ENCODE measurements around the gene SLIT1. TPM values are rescaled to one million over a fixed set of nuclear protein-coding genes. Genes with fewer than 3 reads are reported as not detected.

The SLIT1 gene
- total and polyA plus RNA-seq, 3 donors from 2014 or later = 1.9 to 4.6 (median 2.5) TPM

GRCh38 chr10:97195706-97196222 is 10.0 kb upstream of the SLIT1 start:
- H3K4me1 ChIP-seq = peaks cover 3% of the 10 kb centered on the region
- H3K36me3 ChIP-seq (ENCODE audit: low read depth, missing control alignments) = no peaks in the 10 kb centered on the region
- no peak overlapping the region for H3K27ac ChIP-seq
- no peak for DNase-seq
- WGBS, 2 donors = 19 to 26% methylated on average over 11 of the region's 11 CpGs
- intact Hi-C loops (cut with DNase I; ENCODE audit: low total_unique reads) = no loop called here
- no peaks in the 10 kb centered on the region for H3K9me3 ChIP-seq
- no peaks in the 10 kb centered on the region for H3K27me3 ChIP-seq
- TF ChIP-seq POLR2A (IDR thresholded peaks at IDR 0.05) (no peak), CTCF (IDR thresholded peaks at IDR 0.05) (no peak)
- peak overlapping the region; percentile 50 to 61 for H3K4me3 ChIP-seq

- WGBS, 2 donors = 88 to 93% methylated on average over 5 of the region's 5 CpGs
- DNase-seq = no peak
- no peak for TF ChIP-seq POLR2A (IDR thresholded peaks at IDR 0.05)
- TF ChIP-seq CTCF (IDR thresholded peaks at IDR 0.05) = no peak
- Histone ChIP-seq H3K4me1 (peaks cover 3% of the 10 kb centered on the region), H3K27ac (no peak overlapping the region), H3K4me3 (no peak overlapping the region), H3K27me3 (no peaks in the 10 kb centered on the region), H3K36me3 (ENCODE audit: low read depth, missing control alignments) (no peaks in the 10 kb centered on the region), H3K9me3 (no peaks in the 10 kb centered on the region)
- intact Hi-C loops (cut with DNase I; ENCODE audit: low total_unique reads) = no loop called here
These were observed 7.2 kb upstream of the SLIT1 start for GRCh38 chr10:97192952-97193435.

- Histone ChIP-seq H3K27ac (no peak overlapping the region), H3K9me3 (no peaks in the 10 kb centered on the region), H3K4me1 (no peaks in the 10 kb centered on the region), H3K4me3 (no peak overlapping the region), H3K27me3 (no peaks in the 10 kb centered on the region), H3K36me3 (ENCODE audit: low read depth, missing control alignments) (no peaks in the 10 kb centered on the region)
- no peak for TF ChIP-seq CTCF (IDR thresholded peaks at IDR 0.05)
- no peak for TF ChIP-seq POLR2A (IDR thresholded peaks at IDR 0.05)
- no peak for DNase-seq
- WGBS, 2 donors = 90 to 94% methylated on average over 2 of the region's 2 CpGs
- intact Hi-C loops (cut with DNase I; ENCODE audit: low total_unique reads) = no loop called here
These were observed 4.7 kb upstream of the SLIT1 start for GRCh38 chr10:97190450-97190849.

- H3K9me3 ChIP-seq = no peaks in the 10 kb centered on the region
- DNase-seq = no peak
- intact Hi-C loops (cut with DNase I; ENCODE audit: low total_unique reads) = no loop called here
- no peaks in the 10 kb centered on the region for H3K27me3 ChIP-seq
- no peaks in the 10 kb centered on the region for H3K4me1 ChIP-seq
- H3K27ac ChIP-seq = no peak overlapping the region
- no peak overlapping the region for H3K4me3 ChIP-seq
- H3K36me3 ChIP-seq (ENCODE audit: low read depth, missing control alignments) = no peaks in the 10 kb centered on the region
- TF ChIP-seq POLR2A (IDR thresholded peaks at IDR 0.05) (no peak), CTCF (IDR thresholded peaks at IDR 0.05) (no peak)
- WGBS, 2 donors = 70 to 74% methylated on average over 10 to 11 of the region's 11 CpGs
These were observed 2.5 kb upstream of the SLIT1 start for GRCh38 chr10:97188261-97188711.

GRCh38 chr10:97186911-97187310 is 1.2 kb upstream of the SLIT1 start:
- Histone ChIP-seq H3K4me3 (no peak overlapping the region), H3K9me3 (no peaks in the 10 kb centered on the region), H3K4me1 (no peaks in the 10 kb centered on the region), H3K27me3 (no peaks in the 10 kb centered on the region), H3K36me3 (ENCODE audit: low read depth, missing control alignments) (no peaks in the 10 kb centered on the region), H3K27ac (no peak overlapping the region)
- intact Hi-C loops (cut with DNase I; ENCODE audit: low total_unique reads) = no loop called here
- no peak for TF ChIP-seq CTCF (IDR thresholded peaks at IDR 0.05)
- no peak for DNase-seq
- 84 to 89% methylated on average over 14 to 18 of the region's 18 CpGs for WGBS, 2 donors

All from testis (tissue), 3 donors.